ENCODE measurements around the gene ZGPAT.

The ZGPAT gene

GRCh38 chr20:63753381-63753780, 45.5 kb downstream of the ZGPAT start:
- H3K27me3 ChIP-seq (ENCODE audit: control insufficient read depth, low read length), result no peaks in the 10 kb centered on the region
- H3K36me3 ChIP-seq (ENCODE audit: control insufficient read depth, low read length), result no peaks in the 10 kb centered on the region
- no peaks in the 10 kb centered on the region for H3K79me2 ChIP-seq (ENCODE audit: control insufficient read depth, low read length)
- no peaks in the 10 kb centered on the region for H3F3A ChIP-seq (ENCODE audit: control insufficient read depth, insufficient read depth)
- no peak overlapping the region for H3K27ac ChIP-seq (ENCODE audit: low read depth, low read length)
- no peaks in the 10 kb centered on the region for H4K20me1 ChIP-seq (ENCODE audit: control insufficient read depth, insufficient read depth, low read depth, low read length)
- no peak overlapping the region for H3K4me3 ChIP-seq (ENCODE audit: low read length)
- no peaks in the 10 kb centered on the region for H3K9me3 ChIP-seq (ENCODE audit: control insufficient read depth, insufficient read depth, low read length)
- H3K4me2 ChIP-seq (ENCODE audit: low read length), result no peak overlapping the region
- no peaks in the 10 kb centered on the region for H3K9me2 ChIP-seq (replicated peaks; ENCODE audit: control insufficient read depth, low read length)
- H3K4me1 ChIP-seq (ENCODE audit: control insufficient read depth, low read length), result peaks cover 6% of the 10 kb centered on the region
- TF ChIP-seq EZH2phosphoT487 (IDR thresholded peaks at IDR 0.05; ENCODE audit: borderline replicate concordance, low read length) (no peak), CTCF (IDR thresholded peaks at IDR 0.05; ENCODE audit: low read depth, low read length, poor library complexity, severe bottlenecking) (no peak)

GRCh38 chr20:63754008-63754407, 46.2 kb downstream of the ZGPAT start:
- H3K4me2 ChIP-seq (ENCODE audit: low read length), result no peak overlapping the region
- TF ChIP-seq CTCF (IDR thresholded peaks at IDR 0.05; ENCODE audit: low read depth, low read length, poor library complexity, severe bottlenecking) (no peak), EZH2phosphoT487 (IDR thresholded peaks at IDR 0.05; ENCODE audit: borderline replicate concordance, low read length) (no peak)
- H3K9me2 ChIP-seq (replicated peaks; ENCODE audit: control insufficient read depth, low read length), result no peaks in the 10 kb centered on the region
- H3K27ac ChIP-seq (ENCODE audit: low read depth, low read length), result no peak overlapping the region
- no peaks in the 10 kb centered on the region for H3K9me3 ChIP-seq (ENCODE audit: control insufficient read depth, insufficient read depth, low read length)
- peaks cover 6% of the 10 kb centered on the region for H3K4me1 ChIP-seq (ENCODE audit: control insufficient read depth, low read length)
- H3K4me3 ChIP-seq (ENCODE audit: low read length), result no peak overlapping the region
- no peaks in the 10 kb centered on the region for H3K27me3 ChIP-seq (ENCODE audit: control insufficient read depth, low read length)
- no peaks in the 10 kb centered on the region for H3K36me3 ChIP-seq (ENCODE audit: control insufficient read depth, low read length)
- H3F3A ChIP-seq (ENCODE audit: control insufficient read depth, insufficient read depth), result no peaks in the 10 kb centered on the region
- H4K20me1 ChIP-seq (ENCODE audit: control insufficient read depth, insufficient read depth, low read depth, low read length), result no peaks in the 10 kb centered on the region
- H3K79me2 ChIP-seq (ENCODE audit: control insufficient read depth, low read length), result no peaks in the 10 kb centered on the region

GRCh38 chr20:63755933-63756647, 48.3 kb downstream of the ZGPAT start:
- Histone ChIP-seq H3K79me2 (ENCODE audit: control insufficient read depth, low read length) (no peaks in the 10 kb centered on the region), H3K27ac (ENCODE audit: low read depth, low read length) (no peak overlapping the region), H3K36me3 (ENCODE audit: control insufficient read depth, low read length) (no peaks in the 10 kb centered on the region), H3K4me1 (ENCODE audit: control insufficient read depth, low read length) (peaks cover 3% of the 10 kb centered on the region), H3K9me2 (replicated peaks; ENCODE audit: control insufficient read depth, low read length) (no peaks in the 10 kb centered on the region), H3K4me3 (ENCODE audit: low read length) (no peak overlapping the region), H3F3A (ENCODE audit: control insufficient read depth, insufficient read depth) (no peaks in the 10 kb centered on the region), H3K9me3 (ENCODE audit: control insufficient read depth, insufficient read depth, low read length) (no peaks in the 10 kb centered on the region), H3K27me3 (ENCODE audit: control insufficient read depth, low read length) (peaks cover 8% of the 10 kb centered on the region; the same call in 1 of the 2 replicates), H3K4me2 (ENCODE audit: low read length) (no peak overlapping the region), H4K20me1 (ENCODE audit: control insufficient read depth, insufficient read depth, low read depth, low read length) (no peaks in the 10 kb centered on the region)
- no peak for TF ChIP-seq EZH2phosphoT487 (IDR thresholded peaks at IDR 0.05; ENCODE audit: borderline replicate concordance, low read length)
- no peak for TF ChIP-seq CTCF (IDR thresholded peaks at IDR 0.05; ENCODE audit: low read depth, low read length, poor library complexity, severe bottlenecking)

Data from DOHH2 (cell line).